Activated CD8-positive, alpha-beta T cell treated with anti-CD3 and anti-CD28 coated beads for 36 hours (primary cell): ENCODE measurements around the gene ANKRD11. TPM values are rescaled to one million over a fixed set of nuclear protein-coding genes. Genes with fewer than 3 reads are reported as not detected.

Experiments
- ATAC-seq: fragments of 200-7000 bp; cut with Tn5 transposase; one replicate; pipeline ENCODE4 v1.10.0; 2021; ENCODE audit warnings: mild to moderate bottlenecking, moderate library complexity
- CTCF ChIA-PET: fragments of 350-600 bp; sonication (Branson Sonifier 250); formaldehyde crosslinking; loops from one replicate; lab custom pipeline; 2021; ENCODE audit warnings: antibody characterized with exemption; lab: Charles Lee
- POLR2A ChIA-PET: fragments of 350-600 bp; sonication (Branson Sonifier 250); formaldehyde crosslinking; loops from one replicate; lab custom pipeline; 2021; ENCODE audit warnings: antibody characterized with exemption; lab: Charles Lee
- DNase-seq: peaks from one replicate; pipeline ENCODE4 v3.0.0-alpha.2; 2020
- H3K27ac Mint-ChIP-seq: one replicate; pipeline ENCODE4 v1.8.0; 2021; ENCODE audit warnings: mild to moderate bottlenecking, mixed read lengths
- H3K27me3 Mint-ChIP-seq: one replicate; pipeline ENCODE4 v1.8.0; 2021; ENCODE audit warnings: mixed read lengths
- H3K36me3 Mint-ChIP-seq: one replicate; pipeline ENCODE4 v1.8.0; 2021; ENCODE audit warnings: low read depth, mixed read lengths
- H3K4me1 Mint-ChIP-seq: one replicate; pipeline ENCODE4 v1.8.0; 2021; ENCODE audit warnings: low read depth, mixed read lengths
- H3K4me3 Mint-ChIP-seq: one replicate; pipeline ENCODE4 v1.8.0; 2021; ENCODE audit warnings: mild to moderate bottlenecking, moderate library complexity, mixed read lengths
- H3K9me3 Mint-ChIP-seq: one replicate; pipeline ENCODE4 v1.8.0; 2021; ENCODE audit warnings: mixed read lengths
- CTCF ChIP-seq: fragments of 200-600 bp; IDR thresholded peaks from one replicate; pipeline ENCODE4 v1.8.0; 2022; ENCODE audit warnings: antibody characterized with exemption, mild to moderate bottlenecking
- intact Hi-C: fragments of 100-400 bp; cut with micrococcal nuclease; formaldehyde crosslinking; loops from one replicate; pipeline ENCODE4 v1.10.0; 2022
- total RNA-seq, 2 experiments: library from RNA; stranded (reverse); gene quantifications; one replicate each; pipeline ENCODE4 v1.2.3, GENCODE V29; 2021

Gene ANKRD11
- total RNA-seq, 2 experiments from 2014 or later, result 145 to 147 TPM

GRCh38 chr16:89460556-89460955 is 29.8 kb downstream of the ANKRD11 start:
- POLR2A ChIA-PET, result interaction anchor here (1.4 to 2.0 kb wide), 2 partner anchors 12 to 14 kb away, joined by 5 read pairs; no protein-coding TSS in a partner anchor
- Mint-ChIP-seq H3K36me3 (peaks cover 33% of the 10 kb centered on the region), H3K27ac (peak overlapping the region; percentile 22), H3K9me3 (no peaks in the 10 kb centered on the region), H3K4me3 (no peak overlapping the region), H3K4me1 (peaks cover 59% of the 10 kb centered on the region), H3K27me3 (no peaks in the 10 kb centered on the region)
- CTCF ChIA-PET, result interaction anchor here (1.1 to 1.9 kb wide), 2 partner anchors 14 to 48 kb away, joined by 3 to 4 read pairs; partner anchors contain the start of gene SPG7
- TF ChIP-seq CTCF, result no peak
- ATAC-seq (no peak), DNase-seq (no peak)
- intact Hi-C loops, result no loop called here

DNA sequence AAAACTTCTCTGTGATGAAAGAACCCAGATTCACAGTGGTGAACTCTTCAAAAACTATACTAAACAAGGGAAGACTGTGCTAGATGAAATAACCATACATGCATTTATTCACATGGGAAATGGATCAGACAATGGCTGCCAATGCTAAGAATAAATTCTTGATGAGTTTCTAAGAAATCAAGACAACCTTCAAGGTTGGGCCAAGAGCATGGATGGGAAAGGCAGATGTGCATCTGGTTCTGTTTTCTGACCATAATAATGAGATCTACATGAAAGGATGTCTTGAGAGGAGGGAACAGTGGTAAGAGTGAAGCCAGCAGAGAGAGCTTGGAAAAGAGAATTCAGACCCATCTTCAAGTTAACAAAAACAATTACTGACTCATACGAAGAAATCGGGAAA is 31.4 kb downstream of the ANKRD11 start:
- Mint-ChIP-seq H3K4me3 (no peak overlapping the region), H3K36me3 (peaks cover 29% of the 10 kb centered on the region), H3K4me1 (peaks cover 57% of the 10 kb centered on the region), H3K27me3 (no peaks in the 10 kb centered on the region), H3K9me3 (no peaks in the 10 kb centered on the region), H3K27ac (peak overlapping the region; percentile 32)
- no peak for ATAC-seq
- POLR2A ChIA-PET, result interaction anchor here (1.0 to 2.0 kb wide), 3 partner anchors 14 to 19 kb away, joined by 3 to 5 read pairs (median 4); no protein-coding TSS in a partner anchor
- intact Hi-C loops, result no loop called here
- no peak for TF ChIP-seq CTCF
- no peak for DNase-seq
- CTCF ChIA-PET, result no interaction called here

GRCh38 chr16:89458551-89458950 is 31.8 kb downstream of the ANKRD11 start:
- ChIA-PET CTCF (no interaction called here), POLR2A (interaction anchor here (0.6 to 2.0 kb wide), 4 partner anchors 14 to 48 kb away, joined by 3 to 5 read pairs (median 4); no protein-coding TSS in a partner anchor)
- Mint-ChIP-seq H3K27me3 (no peaks in the 10 kb centered on the region), H3K4me3 (no peak overlapping the region), H3K9me3 (no peaks in the 10 kb centered on the region), H3K27ac (peak overlapping the region; percentile 32), H3K36me3 (peaks cover 29% of the 10 kb centered on the region), H3K4me1 (peaks cover 59% of the 10 kb centered on the region)
- DNase-seq (no peak), ATAC-seq (no peak)
- intact Hi-C loops, result no loop called here
- no peak for TF ChIP-seq CTCF

DNA sequence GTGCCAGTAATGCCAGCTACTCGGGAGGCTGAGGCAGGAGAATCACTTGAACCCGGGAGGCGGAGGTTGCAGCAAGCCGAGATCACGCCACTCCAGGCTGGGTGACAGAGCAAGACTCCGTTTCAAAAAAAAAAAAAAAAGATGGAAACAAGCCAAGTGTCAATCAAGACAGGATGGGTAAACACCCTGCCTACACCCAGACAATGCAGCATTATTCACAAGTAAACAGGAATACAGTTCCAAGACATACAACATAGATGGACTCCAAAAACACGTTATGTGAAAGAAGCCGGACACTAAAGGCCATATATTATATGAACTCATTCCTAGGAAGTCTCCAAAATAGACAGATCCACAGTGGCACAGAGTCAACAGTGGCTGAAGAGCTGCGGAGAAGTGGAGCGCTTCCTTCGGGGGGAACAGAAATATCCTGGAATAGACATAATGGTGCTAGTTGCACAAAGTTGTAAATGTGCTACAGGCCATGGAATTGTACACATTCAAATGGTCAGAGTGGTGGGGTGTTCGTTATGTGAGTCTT is 33.9 kb downstream of the ANKRD11 start:
- Mint-ChIP-seq H3K36me3 (peaks cover 27% of the 10 kb centered on the region), H3K27ac (no peak overlapping the region), H3K27me3 (no peaks in the 10 kb centered on the region), H3K4me1 (peaks cover 69% of the 10 kb centered on the region), H3K9me3 (no peaks in the 10 kb centered on the region), H3K4me3 (no peak overlapping the region)
- TF ChIP-seq CTCF, result no peak
- no peak for DNase-seq
- intact Hi-C loops, result no loop called here
- ChIA-PET POLR2A (interaction anchor here (1.3 kb wide), 1 partner anchor 16 kb away, joined by 3 read pairs; no protein-coding TSS in a partner anchor), CTCF (interaction anchor here (1.3 kb wide), 1 partner anchor 9 kb away, joined by 3 read pairs; no protein-coding TSS in a partner anchor)
- no peak for ATAC-seq

GRCh38 chr16:89455692-89456091 is 34.7 kb downstream of the ANKRD11 start:
- no peak overlapping the region for H3K4me3 Mint-ChIP-seq
- intact Hi-C loops, result no loop called here
- POLR2A ChIA-PET, result interaction anchor here (0.9 to 1.7 kb wide), 3 partner anchors 9 to 28 kb away, joined by 3 read pairs; no protein-coding TSS in a partner anchor
- peak overlapping the region; percentile 21 for H3K27ac Mint-ChIP-seq
- ATAC-seq (no peak), DNase-seq (no peak)
- no peaks in the 10 kb centered on the region for H3K27me3 Mint-ChIP-seq
- TF ChIP-seq CTCF, result no peak
- CTCF ChIA-PET, result interaction anchor here (0.8 to 1.3 kb wide), 3 partner anchors 9 to 11 kb away, joined by 3 read pairs; no protein-coding TSS in a partner anchor
- H3K4me1 Mint-ChIP-seq, result peaks cover 71% of the 10 kb centered on the region
- H3K9me3 Mint-ChIP-seq, result no peaks in the 10 kb centered on the region
- peaks cover 22% of the 10 kb centered on the region for H3K36me3 Mint-ChIP-seq
